ENCODE results near the gene SH3BP5.

Gene SH3BP5

DNA sequence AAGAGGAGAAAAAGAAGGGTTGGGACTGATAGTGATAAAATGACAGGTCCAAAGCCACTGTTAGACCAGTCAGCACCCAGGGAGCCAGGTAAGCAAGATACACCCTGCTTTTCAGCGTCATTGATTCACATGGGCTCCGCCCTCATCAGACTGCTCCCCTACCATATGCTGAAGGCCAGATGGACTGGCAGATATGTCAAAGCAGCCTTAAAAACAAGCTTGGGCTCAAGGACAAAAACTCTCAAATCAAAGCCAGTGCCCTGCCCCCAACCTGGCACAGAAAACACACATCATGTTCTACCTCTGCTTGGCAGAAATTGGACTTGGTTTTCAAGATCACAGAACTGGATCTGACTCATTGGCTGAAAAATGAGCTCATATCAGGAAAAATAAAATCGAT, 33.4 kb downstream of the SH3BP5 start:
- in situ Hi-C loops (cut with HindIII; ENCODE audit: low pct_unique_long_range_greater_than_20kb, low sequenced_read_pairs): no loop called here
- no peak for TF ChIP-seq JUND (IDR thresholded peaks at IDR 0.05; ENCODE audit: low read depth)
- DNase-seq (ENCODE audit: low read depth in 1 of 2, low spot score in 1 of 2): no peak

DNA sequence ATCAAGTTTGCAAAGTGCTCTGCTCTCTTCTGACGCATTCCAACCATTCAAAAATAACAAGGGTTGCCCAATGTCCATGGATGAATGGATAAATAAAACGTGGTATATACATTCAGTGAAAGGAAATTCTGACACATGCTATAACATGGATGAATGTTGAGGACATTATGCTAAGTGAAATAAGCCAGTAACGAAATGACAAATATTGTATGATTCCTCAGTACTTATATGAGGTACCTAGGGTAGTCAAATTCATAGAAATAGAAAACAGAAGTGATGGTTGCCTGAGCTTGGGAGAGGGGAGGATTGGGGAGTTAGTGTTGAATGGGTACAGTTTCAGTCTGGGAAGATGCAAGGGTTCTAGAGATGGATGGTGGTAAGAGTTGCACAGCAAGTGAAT, 33.9 kb downstream of the SH3BP5 start:
- no peak for TF ChIP-seq JUND (IDR thresholded peaks at IDR 0.05; ENCODE audit: low read depth)
- in situ Hi-C loops (cut with HindIII; ENCODE audit: low pct_unique_long_range_greater_than_20kb, low sequenced_read_pairs): no loop called here
- no peak for DNase-seq (ENCODE audit: low read depth in 1 of 2, low spot score in 1 of 2)

DNA sequence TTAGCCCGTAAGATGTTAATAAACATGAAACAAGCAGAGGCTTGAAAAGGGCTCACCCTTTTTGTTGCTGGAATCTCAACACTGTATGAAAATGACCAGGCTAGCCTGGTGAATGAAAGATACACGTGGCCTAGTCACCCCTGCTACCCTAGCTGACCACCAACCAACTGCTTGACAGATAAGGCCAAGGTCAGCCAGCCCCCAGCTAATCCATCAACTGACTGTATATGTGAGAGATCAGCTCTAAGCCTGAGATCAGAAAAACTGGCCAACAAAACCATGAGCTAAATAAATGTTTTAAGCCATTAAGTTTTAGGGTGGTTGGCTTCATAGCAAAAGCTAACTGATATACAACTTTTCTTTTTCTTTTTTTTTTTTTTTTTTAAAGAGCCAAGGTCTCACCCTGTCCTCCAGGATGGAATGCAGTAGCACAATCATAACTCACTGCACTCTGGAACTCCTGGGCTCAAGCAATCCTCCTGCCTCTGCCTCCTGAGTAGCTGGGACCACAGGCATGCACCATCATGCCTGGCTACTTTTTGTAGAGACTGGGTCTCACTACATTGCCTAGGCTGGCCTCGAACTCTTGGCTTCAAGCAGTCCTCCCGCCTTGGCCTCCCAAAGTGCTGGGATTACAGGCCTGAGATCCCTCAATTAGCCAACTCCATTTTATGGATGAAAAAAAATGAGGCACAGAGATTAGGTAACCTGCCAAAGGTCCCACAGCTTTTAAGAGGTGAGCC, 34.6 kb downstream of the SH3BP5 start:
- in situ Hi-C loops (cut with HindIII; ENCODE audit: low pct_unique_long_range_greater_than_20kb, low sequenced_read_pairs): no loop called here
- TF ChIP-seq JUND (IDR thresholded peaks at IDR 0.05; ENCODE audit: low read depth): no peak
- DNase-seq (ENCODE audit: low read depth in 1 of 2, low spot score in 1 of 2): no peak

DNA sequence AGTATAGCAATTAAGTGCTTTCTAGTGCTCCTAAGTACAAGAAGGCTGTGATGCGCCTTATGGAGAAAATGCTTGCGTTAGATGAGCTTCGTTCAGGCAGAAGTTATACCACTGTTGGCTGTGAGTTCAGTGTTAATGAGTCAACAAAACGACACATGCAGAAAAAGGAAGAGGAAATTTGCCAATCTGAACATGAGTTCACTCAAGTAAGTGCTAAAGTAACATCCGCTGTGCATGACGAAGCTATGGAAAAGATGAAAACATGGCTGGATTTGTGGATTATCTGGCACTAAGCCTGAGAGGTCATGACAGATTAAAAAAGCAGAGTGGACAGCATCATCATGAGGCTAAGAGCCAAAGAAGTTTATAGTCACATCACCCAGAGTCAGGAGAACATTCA, 36.9 kb downstream of the SH3BP5 start:
- TF ChIP-seq JUND (IDR thresholded peaks at IDR 0.05; ENCODE audit: low read depth): no peak
- no peak for DNase-seq (ENCODE audit: low read depth in 1 of 2, low spot score in 1 of 2)
- in situ Hi-C loops (cut with HindIII; ENCODE audit: low pct_unique_long_range_greater_than_20kb, low sequenced_read_pairs): no loop called here

DNA sequence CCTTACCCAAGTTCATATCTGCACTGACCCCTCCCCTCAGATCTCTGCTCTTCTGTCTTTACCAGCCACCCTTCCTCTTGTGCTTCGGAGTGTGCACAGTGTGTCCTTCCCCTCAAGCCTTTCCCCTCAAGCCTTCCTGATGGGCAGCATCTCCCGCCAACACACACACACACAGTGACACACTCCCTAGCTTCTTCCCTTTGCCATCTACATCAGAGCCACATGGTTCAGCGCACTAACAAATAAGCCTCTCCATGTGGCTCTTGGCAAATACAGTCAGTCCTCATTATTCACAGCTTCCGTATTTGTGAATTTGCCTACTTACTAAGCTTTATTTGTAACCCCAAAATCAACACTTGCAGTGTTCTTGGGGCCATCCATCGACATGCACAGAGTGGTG, 37.5 kb downstream of the SH3BP5 start:
- DNase-seq (ENCODE audit: low read depth in 1 of 2, low spot score in 1 of 2): no peak
- in situ Hi-C loops (cut with HindIII; ENCODE audit: low pct_unique_long_range_greater_than_20kb, low sequenced_read_pairs): no loop called here
- TF ChIP-seq JUND (IDR thresholded peaks at IDR 0.05; ENCODE audit: low read depth): no peak

DNA sequence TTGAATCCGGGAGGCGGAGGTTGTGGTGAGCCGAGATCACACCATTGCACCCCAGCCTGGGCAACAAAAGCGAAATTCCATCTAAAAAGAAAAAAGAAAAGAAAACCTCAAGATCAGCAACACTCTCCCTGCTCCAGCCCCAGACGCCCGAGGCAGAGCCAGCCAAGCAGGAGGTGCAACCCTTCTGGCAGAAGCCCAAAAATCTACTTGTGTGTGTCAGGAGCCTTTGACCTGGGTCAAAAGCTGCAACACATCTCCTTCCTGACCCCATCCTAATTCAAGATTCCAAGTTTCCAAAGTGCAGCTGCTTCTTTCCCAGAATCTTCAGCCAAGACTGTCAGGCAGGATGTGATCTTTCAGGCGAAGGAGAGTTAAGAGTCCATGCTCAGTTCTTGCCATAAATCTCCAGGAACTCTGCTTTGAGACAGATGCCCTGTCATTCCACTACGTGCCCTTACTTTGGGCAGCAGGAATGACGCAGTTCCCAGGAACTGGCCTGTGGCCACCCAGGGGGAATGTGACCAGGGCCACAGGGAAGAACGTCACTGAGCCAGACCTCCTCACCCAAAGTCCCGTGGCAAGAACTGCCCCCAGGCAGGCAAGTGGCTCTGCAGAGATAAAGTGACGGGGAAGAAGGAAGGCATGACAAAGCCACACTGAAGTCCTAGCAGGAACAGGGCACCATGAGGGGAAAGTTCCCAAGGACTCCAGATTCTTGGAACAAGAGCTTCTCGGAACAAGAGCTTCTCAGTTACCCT, 39.4 kb downstream of the SH3BP5 start:
- DNase-seq (ENCODE audit: low read depth in 1 of 2, low spot score in 1 of 2): peak; percentile 26 to 67
- in situ Hi-C loops (cut with HindIII; ENCODE audit: low pct_unique_long_range_greater_than_20kb, low sequenced_read_pairs): no loop called here
- TF ChIP-seq JUND (IDR thresholded peaks at IDR 0.05; ENCODE audit: low read depth): no peak

DNA sequence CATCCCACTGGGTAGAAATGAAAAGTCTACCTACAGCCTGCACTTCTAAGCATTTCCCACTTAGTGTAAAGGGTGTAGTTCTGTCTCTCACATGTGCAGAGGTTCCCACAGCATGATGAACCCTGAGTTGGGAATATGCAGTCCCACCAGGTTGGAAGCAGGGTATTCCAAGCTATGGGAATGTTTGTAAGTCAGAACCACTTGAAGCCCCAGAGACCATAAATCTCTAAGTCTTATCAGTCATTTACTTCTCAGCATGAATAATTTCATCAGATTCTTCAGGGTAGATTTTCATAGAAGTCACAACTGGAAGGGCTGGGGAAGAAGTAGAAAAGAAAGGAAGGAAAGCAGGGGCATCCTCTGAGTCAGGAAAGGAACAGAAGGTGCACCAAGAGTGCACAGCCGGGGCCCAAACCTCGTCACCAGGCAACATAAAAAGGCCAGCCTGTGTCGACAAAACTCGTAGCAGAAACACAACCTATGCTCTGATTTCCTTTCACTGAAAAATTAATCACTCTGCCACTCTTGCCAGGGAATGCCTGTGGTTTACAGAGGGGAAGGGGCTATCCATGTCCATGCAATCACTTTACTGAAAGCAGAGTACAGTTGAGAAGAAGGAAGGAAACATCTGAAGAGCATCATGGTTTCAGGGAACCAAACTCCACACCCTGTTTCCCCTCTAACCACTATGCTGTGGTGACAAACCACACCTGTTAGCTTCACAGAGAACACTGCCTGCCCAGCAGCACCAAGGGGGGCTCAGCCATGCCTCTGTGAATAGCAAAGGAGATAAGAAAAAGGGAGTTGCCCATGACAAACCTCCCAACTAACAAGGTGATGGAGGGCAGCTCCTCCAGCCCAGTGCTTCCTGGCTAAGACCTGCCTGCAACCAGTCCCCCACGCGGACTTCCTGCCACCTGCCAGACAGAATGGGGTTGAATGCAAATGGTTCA, 40.5 kb downstream of the SH3BP5 start:
- in situ Hi-C loops (cut with HindIII; ENCODE audit: low pct_unique_long_range_greater_than_20kb, low sequenced_read_pairs): no loop called here
- no peak for DNase-seq (ENCODE audit: low read depth in 1 of 2, low spot score in 1 of 2)
- no peak for TF ChIP-seq JUND (IDR thresholded peaks at IDR 0.05; ENCODE audit: low read depth)

DNA sequence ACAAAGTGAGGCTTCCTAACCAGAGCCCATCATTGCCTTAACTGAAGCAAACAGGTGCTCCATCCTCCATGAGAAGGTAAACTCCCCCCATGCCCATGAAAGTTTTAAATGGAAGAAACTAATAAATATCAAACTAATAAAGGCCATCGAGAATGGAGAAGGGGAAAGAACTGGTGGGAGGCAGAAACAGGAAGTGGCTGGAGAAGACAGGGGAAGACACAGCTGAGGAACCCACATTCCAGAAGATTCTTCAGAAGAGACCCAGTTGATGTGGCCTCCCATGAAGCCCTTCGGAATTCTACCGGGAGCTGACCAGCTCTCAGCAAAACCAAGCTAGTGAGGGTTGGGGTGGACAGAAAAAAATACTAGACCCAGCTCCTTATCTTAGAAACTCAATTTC, 41.6 kb downstream of the SH3BP5 start:
- TF ChIP-seq JUND (IDR thresholded peaks at IDR 0.05; ENCODE audit: low read depth): no peak
- DNase-seq (ENCODE audit: low read depth in 1 of 2, low spot score in 1 of 2): no peak
- in situ Hi-C loops (cut with HindIII; ENCODE audit: low pct_unique_long_range_greater_than_20kb, low sequenced_read_pairs): no loop called here

DNA sequence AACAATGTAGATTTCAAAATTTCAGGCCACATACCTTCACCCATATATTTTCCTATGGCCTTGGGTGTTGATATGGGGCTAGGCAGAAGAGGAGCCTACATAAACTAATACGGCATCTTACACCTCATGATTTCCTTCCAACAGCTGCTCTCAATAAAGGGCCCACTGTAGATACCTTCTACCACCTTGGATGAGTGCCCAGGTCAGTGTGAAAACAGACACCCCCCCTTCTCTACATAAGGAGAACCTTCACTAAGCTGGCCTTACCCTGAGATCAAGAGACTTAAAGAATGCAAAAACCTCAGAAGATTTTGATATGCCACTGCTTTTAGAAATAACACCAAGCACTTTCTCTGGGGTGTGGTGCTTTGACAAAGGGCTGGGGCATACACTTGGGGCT, 42.7 kb downstream of the SH3BP5 start:
- no peak for DNase-seq (ENCODE audit: low read depth in 1 of 2, low spot score in 1 of 2)
- in situ Hi-C loops (cut with HindIII; ENCODE audit: low pct_unique_long_range_greater_than_20kb, low sequenced_read_pairs): no loop called here
- no peak for TF ChIP-seq JUND (IDR thresholded peaks at IDR 0.05; ENCODE audit: low read depth)

DNA sequence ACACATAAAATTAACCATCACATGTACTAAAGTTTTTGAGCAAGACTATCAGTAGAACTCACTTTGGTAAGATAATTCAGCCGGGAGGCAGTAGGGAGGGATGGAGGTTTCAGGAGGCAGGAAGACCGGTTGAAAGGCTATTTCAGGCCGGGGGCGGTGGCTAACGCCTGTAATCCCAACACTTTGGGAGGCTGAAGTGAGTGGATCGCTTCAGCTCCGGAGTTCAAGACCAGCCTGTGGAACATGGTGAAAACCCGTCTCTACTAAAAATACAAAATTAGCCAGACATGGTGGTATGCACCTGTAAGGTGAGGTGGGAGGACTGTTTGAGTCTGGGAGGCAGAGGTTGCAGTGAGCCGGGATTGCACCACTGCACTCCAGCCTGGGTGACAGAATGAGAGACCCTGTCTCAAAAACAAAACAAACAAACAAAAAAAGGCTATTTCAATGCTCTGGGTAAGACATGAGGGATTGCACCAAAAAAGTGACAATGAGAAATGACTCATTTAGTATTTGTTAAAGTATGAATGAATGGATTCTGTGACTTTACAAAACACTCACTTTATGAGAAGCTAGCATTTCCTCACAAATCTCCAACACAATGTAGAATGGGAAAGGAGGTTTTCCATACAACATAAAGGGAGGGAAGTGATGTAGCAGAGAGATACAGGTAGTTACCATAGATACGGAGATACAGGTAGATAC, 43.9 kb downstream of the SH3BP5 start:
- no peak for TF ChIP-seq JUND (IDR thresholded peaks at IDR 0.05; ENCODE audit: low read depth)
- in situ Hi-C loops (cut with HindIII; ENCODE audit: low pct_unique_long_range_greater_than_20kb, low sequenced_read_pairs): no loop called here
- no peak for DNase-seq (ENCODE audit: low read depth in 1 of 2, low spot score in 1 of 2)

DNA sequence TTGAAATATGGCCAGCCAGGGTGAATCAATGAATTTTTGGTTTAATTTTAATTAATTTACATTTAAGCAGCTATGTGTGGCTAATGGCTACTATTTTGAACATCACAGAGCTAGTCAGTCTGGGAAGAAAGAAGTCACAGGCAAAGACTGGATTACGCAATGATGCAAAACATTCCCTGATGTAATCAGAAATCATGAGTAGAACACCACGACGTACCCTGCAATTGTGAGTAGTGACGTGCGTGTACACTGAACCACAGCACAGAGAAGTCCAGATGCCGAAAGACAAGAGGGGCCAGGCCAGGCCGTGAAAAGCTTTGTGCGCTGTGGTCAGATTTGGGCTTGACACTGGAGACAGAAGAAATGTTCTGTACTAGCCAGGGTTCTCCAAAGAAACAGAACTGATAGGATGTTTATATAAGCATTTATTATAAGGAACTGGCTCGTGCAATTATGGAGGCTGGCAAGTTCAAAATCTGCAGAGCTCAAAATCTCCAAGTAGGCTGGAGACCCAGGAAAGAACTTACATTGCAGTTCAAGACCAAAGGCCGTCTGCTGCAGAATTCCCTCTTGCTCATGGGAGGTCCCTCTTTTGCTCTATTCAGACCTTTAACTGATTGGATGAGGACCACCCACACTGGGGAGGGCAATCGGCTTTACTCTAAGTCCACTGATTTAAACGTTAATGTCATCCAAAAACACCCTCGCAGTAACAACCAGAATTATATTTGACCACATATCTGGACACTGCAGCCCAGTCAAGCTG, 44.6 kb downstream of the SH3BP5 start:
- peak in 1 of 2 experiments; percentile 45 for DNase-seq (ENCODE audit: low read depth in 1 of 2, low spot score in 1 of 2)
- in situ Hi-C loops (cut with HindIII; ENCODE audit: low pct_unique_long_range_greater_than_20kb, low sequenced_read_pairs): no loop called here
- no peak for TF ChIP-seq JUND (IDR thresholded peaks at IDR 0.05; ENCODE audit: low read depth)

Measured in T47D (cell line).